GM12878 (cell line): Measurements from ENCODE around the gene KIAA1328.

Source experiments
- CBX3 ChIP-seq: fragments of 200-600 bp; sonication (generic); IDR thresholded peaks from 2 replicates; pipeline ENCODE4 v1.6.1; 2016; ENCODE audit warnings: low read depth, borderline replicate concordance
- CHD4 ChIP-seq: fragments of 200-600 bp; sonication (generic); IDR thresholded peaks from 2 replicates; pipeline ENCODE4 v1.6.1; 2016; ENCODE audit warnings: mild to moderate bottlenecking
- CTCF ChIP-seq, 3 experiments: IDR thresholded peaks in 2 of 3; conservative IDR thresholded peaks in 1 of 3; 2 replicates each; pipeline ENCODE4 v1.5.1; 2011; ENCODE audit warnings: low read depth in 3 of 3, low read length in 3 of 3, mild to moderate bottlenecking in 3 of 3, control low read depth in 2 of 3, moderate library complexity in 2 of 3, inconsistent platforms in 1 of 3, mixed read lengths in 1 of 3; ENCODE audit not compliant: control insufficient read depth in 2 of 3, insufficient read depth in 1 of 3; ENCODE audit errors: extremely low read depth in 1 of 3
- MTA2 ChIP-seq: fragments of 450-650 bp; IDR thresholded peaks from 2 replicates; pipeline ENCODE4 v1.6.1; 2016; ENCODE audit warnings: low read depth, mild to moderate bottlenecking, moderate library complexity
- RELB ChIP-seq: fragments of 450-650 bp; IDR thresholded peaks from 2 replicates; pipeline ENCODE4 v1.6.1; 2017; ENCODE audit warnings: low read depth, mild to moderate bottlenecking, moderate library complexity
- STAT3 ChIP-seq: IDR thresholded peaks from 2 replicates; pipeline ENCODE4 v1.6.1; 2011; ENCODE audit warnings: low read depth, low read length, improper control_type of control experiment
- TF ChIP-seq, protein P1 (sequence below): IDR thresholded peaks from 2 replicates; pipeline ENCODE4 v1.6.1; 2012; ENCODE audit warnings: low read depth, low read length, improper control_type of control experiment

DNA sequence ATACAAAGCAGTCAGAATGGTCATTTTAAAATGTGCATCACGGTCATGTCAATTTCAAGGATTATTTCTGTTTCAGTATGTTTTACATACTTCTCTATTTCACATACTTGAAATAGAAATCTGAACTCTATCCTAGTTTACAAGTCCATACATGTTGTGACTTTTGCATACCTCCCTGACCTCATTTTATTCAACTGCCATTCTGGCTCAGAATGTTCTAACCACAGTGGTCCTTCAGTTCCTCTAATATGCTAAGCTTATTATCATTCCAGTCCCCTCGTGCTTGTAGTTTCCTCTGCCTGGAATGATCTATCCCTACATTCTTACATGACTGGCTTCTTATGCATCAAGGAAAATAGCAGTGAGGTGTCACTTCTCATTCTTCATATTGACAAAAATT is 295.6 kb downstream of the KIAA1328 start:
- TF ChIP-seq, protein P1, sequence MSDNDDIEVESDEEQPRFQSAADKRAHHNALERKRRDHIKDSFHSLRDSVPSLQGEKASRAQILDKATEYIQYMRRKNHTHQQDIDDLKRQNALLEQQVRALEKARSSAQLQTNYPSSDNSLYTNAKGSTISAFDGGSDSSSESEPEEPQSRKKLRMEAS = no peak
- TF ChIP-seq CBX3 (no peak), CTCF (IDR thresholded peaks at IDR 0.05 in 2 of 3, conservative IDR thresholded peaks at IDR 0.05 in 1 of 3; ENCODE audit: control insufficient read depth in 2 of 3, extremely low read depth in 1 of 3, insufficient read depth in 1 of 3, low read depth in 3 of 3, low read length in 3 of 3) (no peak), STAT3 (no peak), RELB (no peak), MTA2 (no peak), CHD4 (no peak)
